NCI-H446 treated with DMSO at 0.1 percent for 48 hours (cell line): ENCODE results near the gene AKTIP.
"Not testable (repeated sequence)": the region's sequence is repeated elsewhere in the genome, so short reads cannot be mapped to it uniquely, and the experiment has no call there.

Source experiments
- DNase-seq: peaks from one replicate; lab custom pipeline; 2025; lab: John Stamatoyannopoulos, UW

The AKTIP gene

DNA sequence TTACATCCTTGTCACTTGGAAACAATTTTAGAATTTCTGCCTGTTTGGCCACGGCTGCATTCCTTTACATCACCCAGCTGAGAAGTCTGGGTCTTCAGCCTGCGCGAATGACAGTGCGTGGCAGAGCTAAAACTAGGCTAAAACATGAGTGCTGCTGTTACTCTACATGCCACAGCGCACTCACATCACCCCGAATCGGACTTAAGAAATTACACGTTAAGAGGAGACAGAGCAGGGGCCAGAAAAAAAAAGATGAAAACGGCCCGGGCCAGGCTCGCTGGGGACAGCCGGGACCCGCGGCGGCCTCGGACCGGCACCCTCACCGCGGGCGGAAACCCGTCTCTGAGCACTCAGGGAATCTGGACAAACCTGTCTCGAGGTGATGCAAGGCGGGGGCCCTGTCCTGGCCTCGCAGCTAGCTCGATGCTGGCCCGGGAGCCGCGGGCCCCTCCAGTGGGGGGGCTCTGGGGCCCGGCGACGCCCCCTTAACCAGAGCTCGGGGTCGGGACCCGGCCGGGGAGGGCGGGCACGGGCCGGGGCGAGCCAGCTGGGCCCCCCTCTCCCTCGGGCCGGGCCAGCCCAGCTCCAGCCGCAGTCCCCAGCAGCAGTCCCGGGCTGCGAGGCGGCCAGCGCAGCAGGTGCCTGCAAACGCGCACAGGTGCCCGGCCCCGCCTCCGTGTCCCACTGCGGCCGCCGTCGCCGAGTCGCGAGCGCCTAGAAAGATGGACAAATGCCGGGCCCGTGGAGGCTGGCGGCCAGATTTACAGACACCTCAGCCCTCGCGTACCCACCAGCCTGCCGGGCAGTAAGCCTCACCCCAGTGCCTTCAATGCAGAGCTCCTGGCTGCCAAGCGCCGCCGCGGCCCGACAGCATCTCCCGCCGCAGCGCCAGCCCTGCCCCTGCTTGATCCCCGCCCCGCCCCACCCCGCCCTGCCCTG, at the start of gene AKTIP:
Gene AKTIP, minus strand, starts transcription at position 879 of the 939 bp plus-strand sequence. CDS start 2,950 bp downstream, outside the sequence.
- DNase-seq: no peak

- peak; percentile 37 for DNase-seq
Observed at GRCh38 chr16:53549970-53550690, 47.1 kb upstream of the AKTIP start.

DNA sequence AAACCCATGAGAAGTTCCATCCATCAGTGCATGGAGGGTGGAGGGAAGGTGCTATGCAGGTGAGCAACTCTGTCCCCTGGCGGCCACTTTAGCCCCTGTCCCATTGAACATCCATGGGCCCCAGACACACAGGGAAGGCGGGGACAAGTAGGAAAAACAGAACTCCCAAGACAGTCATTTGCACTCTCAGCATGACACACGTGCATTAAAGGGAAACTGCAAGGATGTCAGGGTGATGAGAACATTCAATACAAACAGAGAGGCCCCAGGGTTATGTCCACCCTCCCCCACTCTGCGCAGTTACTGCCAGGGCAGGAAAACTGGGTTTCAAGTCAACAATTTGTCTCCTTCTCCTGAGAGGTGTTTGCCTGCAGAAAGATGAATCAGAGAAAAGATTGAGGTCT, 44.0 kb upstream of the AKTIP start:
- no peak for DNase-seq

- no peak for DNase-seq
Observed at GRCh38 chr16:53545433-53545832, 42.4 kb upstream of the AKTIP start.

- no peak for DNase-seq
Observed at GRCh38 chr16:53542283-53542682, 39.3 kb upstream of the AKTIP start.

GRCh38 chr16:53541326-53541725, 38.3 kb upstream of the AKTIP start:
- no peak for DNase-seq

- DNase-seq: not testable (repeated sequence)
Observed at GRCh38 chr16:53539759-53540718, 37.0 kb upstream of the AKTIP start.

GRCh38 chr16:53539346-53539745, 36.3 kb upstream of the AKTIP start:
- not testable (repeated sequence) for DNase-seq

GRCh38 chr16:53537626-53538025, 34.6 kb upstream of the AKTIP start:
- no peak for DNase-seq

DNA sequence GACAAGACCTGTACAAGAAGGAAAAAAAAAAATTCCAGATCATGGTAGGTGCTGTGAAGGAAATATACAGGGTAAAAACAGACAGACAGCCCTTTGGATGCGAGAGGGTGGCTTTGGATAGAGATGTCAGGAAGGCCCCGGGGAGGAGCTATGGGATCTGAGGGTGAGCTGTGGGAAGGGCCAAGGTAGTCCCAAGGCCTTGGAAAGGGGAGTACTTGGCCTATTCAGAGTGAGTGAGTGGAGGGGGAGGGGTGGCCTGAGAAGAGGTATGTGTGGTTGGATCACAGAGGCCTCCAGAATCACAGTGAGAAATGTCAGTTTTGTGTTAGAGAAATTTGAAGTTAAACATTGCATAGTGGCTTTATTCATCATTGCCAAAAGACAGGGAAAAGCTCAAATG, 31.2 kb upstream of the AKTIP start:
- no peak for DNase-seq

DNA sequence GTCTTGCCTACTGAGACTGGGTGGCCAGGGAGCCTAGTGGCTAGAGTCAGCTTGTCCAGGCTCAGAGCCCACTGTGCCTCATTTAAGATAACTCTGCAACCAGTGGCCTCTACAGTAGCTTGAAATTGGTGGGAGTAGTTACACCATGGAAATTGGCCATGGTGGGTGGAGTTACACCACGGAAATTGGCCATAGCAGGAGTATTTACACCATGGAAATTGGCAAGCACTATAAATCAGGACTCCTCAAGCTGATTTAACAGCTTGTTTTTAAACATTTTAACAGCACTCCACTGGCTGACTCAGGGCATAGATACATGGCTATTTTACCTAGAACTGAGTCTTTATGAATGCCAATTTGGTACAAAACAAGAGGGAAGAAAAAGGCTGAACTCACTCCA, 27.7 kb upstream of the AKTIP start:
- DNase-seq: no peak

DNA sequence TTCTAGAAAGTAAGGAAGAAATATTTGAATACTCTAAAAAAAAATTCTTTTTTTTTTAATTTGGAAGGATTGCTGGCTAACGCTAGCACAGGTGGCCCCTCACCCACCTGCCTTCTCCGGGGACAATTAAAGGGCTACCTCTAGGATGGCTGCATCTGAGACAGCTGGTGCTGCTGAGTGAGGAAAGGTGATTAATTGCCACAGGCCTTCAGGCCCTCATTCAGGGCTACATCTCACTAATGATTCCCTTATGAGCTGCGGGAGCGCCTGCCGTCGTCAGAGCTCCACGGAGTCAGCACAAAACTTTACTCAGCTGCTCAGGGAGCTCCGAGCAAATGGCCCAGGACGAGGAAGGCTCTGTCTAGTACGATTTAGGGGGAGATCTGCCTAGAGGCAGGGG, 27.0 kb upstream of the AKTIP start:
- no peak for DNase-seq

DNA sequence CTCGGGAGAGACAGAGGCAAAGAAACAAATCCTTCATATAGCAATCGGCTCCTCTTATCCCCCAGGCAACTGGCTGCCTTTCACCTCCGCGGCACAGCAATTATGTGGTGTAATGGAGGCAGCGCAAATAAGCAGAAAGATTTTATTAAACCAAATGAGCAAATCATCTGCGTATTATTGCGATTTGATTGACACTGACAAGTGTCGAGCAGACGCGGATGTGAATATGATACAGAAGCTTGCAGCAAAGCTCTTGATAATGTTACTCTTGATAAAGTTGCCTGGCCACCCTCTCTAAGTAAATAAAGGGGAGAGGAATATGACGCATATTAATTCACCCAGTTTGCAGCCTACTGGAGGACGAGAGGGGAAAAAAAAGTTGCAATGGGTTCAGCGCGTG, 26.5 kb upstream of the AKTIP start:
- no peak for DNase-seq

DNA sequence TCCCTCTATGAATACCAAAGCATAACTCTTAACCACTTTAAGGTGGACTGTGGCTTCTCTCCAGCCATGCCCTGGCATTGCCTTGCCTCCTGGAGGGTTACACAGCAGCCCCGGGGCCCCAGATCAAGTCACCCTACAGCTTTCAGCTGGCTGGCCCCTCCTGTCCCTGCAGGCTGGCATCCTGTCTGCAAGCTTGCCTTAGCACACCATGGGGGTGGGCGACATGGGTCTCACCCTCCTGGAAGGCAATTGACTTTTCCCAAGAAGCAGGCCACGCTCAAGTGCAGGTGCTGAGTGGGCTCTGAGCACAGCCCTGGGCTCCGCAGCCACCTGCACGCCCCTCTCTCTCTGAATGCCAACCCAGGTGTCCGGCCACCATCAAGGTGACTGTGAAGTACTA, 25.8 kb upstream of the AKTIP start:
- DNase-seq: no peak

- DNase-seq: no peak
Observed at GRCh38 chr16:53523971-53524548, 21.1 kb upstream of the AKTIP start.

DNA sequence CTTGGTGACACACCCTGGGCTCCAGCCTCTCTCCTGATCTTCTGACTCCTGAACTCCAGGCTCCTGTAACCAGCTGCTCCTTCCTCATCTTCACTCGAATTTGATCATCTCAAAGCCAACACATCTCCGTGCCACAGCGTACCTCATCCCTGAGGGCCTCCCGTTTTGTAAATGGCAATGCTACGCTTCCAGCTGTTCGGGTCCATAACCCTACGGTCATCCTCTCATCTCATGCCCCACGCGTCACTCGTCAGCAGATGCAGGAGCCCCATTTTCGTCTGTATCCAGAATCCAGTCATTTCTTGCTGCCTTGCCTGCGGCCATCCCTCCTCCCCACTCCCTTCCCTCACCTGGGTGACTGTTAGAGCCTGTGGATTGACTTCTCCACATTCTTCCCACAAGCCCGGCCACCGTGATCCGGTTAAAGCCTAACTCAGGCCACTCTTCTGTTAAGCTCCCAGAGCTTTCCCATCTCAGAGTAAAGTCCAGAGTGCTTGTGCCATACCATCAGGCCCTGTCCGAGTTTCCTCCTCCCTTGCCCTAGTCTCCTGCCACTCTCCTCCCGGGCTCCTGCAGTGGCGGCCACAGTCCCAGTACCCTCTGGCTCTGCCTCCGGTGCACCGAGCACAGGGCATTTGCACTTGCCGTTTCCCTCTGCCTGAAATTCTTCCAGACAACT, 20.3 kb upstream of the AKTIP start:
- no peak for DNase-seq

DNA sequence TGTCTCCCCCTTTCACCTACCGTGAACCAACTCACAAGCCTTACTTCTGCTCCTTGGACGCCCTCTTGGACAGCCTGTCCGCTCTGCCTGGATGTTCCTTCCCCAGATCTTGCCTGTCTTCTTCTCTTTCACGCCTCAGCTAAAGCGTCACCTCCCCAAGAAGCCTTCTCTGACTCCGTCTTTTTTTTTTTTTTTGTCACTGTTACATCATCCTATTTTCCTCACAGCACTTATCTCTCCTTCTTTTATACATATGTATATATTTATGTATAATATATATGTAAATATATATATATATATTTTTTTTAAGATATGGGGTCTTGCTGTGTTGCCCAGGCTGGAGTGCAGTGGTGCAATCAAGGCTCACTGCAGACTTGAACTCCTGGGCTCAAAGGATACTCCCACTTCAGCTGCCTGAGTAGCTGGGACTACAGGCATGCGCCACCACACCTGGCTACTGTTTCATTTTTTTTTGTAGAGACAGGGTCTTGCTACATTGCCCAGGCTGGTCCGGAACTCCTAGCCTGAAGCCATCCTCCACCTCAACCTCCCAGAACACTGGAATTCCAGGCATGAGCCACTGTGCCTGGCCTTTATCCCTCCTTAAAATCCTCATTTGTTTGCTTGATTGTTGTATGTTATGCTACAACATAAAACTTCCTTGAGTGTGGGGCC, 16.5 kb upstream of the AKTIP start:
- DNase-seq: no peak

DNA sequence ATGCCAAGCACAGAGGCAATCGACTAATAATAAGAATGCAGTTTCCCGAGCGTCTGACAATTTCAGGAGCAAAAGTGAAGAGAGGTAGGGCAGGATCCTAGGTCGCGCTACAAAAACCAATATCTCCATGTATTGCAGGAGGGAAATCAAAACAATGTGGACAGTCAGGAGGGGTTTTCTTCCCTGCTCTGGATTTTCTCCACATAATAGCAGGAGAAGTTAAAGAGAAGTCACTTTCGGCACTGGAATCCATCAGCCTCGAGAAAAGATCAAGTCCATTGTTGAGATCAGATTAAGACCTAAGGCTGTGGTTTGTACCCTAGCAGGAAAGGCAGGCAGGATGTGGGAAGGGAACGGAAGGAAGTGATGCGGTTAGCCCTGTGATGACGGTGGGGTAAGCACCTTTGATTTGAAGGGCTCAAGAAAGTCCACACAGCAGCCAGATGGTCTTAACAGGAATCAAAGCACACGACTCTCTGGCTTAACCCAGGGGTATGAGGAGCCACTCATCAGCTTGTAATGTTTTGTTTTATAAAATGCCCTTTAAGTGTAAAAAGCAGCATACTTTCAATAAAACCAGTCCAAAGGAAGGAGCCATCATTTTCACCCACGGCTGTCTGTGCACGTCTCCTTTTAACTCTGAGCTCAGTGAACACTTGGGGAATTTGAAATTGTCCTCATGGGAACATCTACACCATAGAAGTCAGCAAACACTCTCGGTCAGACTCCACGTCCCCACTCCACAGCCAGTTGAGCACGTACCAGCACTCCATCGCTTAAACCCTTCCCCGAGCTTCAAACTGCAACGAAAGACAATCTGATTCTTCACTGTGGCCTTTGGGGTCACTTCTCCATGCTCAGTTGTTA, 15.8 kb upstream of the AKTIP start:
- DNase-seq: no peak

GRCh38 chr16:53517851-53518250, 14.8 kb upstream of the AKTIP start:
- DNase-seq: no peak
